Epithelial cell of proximal tubule (primary cell): ENCODE measurements around the gene AIFM1. TPM values are rescaled to one million over a fixed set of nuclear protein-coding genes. Genes with fewer than 3 reads are reported as not detected.
A peak's percentile ranks its signal among the peaks of the same experiment; 100 is the strongest.
"Not testable (repeated sequence)": the region's sequence is repeated elsewhere in the genome, so short reads cannot be mapped to it uniquely, and the experiment has no call there.

Source experiments
- DNase-seq: peaks from one replicate; pipeline ENCODE4 v3.0.0-alpha.2; 2011; ENCODE audit warnings: low read depth
- H3K4me3 ChIP-seq: 2 replicates; pipeline ENCODE4 v1.5.1; 2011; ENCODE audit warnings: low read depth, mild to moderate bottlenecking, low read length
- total RNA-seq: library from RNA; depleted of rRNA; stranded (reverse); fragments of >200 nt; gene quantifications from 2 replicates; pipeline ENCODE4 v1.2.3, GENCODE V29; 2015
- TF ChIP-seq, protein P1 (sequence below): conservative IDR thresholded peaks from 2 replicates; pipeline ENCODE4 v1.5.1; 2012; ENCODE audit warnings: low read depth, mild to moderate bottlenecking, low read length

Gene AIFM1
- total RNA-seq, 1 donor from 2014 or later = 29.8 TPM

DNA sequence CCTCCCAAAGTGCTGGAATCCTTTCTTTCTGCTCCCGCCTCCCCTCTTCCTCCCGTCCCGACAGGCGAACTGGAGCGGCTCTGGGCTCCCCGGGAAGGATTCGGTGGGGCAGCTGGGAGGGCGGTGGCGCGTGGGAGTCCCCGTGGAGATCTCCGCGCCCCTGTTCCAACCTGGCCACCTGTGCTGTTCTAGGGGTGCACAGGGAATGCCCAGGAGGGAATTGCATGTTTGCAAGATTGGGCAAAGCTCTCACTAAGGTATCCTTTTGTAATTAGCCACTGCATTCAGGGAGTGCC, 44.2 kb downstream of the AIFM1 start:
- H3K4me3 ChIP-seq = no peak overlapping the region
- TF ChIP-seq, protein P1, sequence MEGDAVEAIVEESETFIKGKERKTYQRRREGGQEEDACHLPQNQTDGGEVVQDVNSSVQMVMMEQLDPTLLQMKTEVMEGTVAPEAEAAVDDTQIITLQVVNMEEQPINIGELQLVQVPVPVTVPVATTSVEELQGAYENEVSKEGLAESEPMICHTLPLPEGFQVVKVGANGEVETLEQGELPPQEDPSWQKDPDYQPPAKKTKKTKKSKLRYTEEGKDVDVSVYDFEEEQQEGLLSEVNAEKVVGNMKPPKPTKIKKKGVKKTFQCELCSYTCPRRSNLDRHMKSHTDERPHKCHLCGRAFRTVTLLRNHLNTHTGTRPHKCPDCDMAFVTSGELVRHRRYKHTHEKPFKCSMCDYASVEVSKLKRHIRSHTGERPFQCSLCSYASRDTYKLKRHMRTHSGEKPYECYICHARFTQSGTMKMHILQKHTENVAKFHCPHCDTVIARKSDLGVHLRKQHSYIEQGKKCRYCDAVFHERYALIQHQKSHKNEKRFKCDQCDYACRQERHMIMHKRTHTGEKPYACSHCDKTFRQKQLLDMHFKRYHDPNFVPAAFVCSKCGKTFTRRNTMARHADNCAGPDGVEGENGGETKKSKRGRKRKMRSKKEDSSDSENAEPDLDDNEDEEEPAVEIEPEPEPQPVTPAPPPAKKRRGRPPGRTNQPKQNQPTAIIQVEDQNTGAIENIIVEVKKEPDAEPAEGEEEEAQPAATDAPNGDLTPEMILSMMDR = no peak
- DNase-seq = no peak

DNA sequence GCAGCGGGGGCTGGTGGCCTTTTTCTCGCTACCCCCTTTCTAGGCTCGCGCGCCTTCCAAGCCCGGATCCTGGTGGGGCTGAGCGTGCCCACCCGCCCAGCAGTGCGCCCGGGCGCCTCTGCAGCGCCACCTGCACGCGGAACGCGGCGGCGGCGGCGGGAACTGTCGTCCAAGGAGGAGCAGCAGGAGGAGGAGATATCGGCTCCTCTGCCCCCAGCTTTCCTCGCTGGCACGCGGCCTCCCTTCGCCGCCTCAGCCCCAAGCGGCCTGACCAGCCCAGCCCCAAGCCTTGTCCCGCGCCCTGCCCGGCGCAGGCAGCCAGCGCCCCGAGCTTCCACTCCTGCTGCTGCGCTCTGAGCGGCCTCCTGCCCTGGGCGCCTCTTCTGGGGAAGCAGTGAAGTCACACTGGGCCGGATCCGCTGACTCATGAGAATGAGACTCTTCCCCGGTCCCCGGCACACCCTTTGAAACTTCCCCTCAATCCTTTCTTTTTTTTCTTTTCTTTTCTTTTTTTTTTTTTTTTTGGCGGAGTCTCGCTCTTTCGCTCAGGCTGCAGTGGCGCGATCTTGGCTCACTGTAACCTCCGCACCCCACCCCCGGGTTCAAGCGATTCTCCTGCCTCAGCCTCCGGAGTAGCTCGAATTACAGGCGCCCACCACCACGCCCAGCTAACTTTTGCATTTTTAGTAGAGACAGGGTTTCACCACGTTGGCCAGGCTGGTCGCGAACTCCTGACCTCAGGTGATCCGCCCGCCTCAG, 44.7 kb downstream of the AIFM1 start:
- DNase-seq = no peak
- TF ChIP-seq, protein P1 = peak; percentile 53
- peak overlapping the region; percentile 48 for H3K4me3 ChIP-seq

DNA sequence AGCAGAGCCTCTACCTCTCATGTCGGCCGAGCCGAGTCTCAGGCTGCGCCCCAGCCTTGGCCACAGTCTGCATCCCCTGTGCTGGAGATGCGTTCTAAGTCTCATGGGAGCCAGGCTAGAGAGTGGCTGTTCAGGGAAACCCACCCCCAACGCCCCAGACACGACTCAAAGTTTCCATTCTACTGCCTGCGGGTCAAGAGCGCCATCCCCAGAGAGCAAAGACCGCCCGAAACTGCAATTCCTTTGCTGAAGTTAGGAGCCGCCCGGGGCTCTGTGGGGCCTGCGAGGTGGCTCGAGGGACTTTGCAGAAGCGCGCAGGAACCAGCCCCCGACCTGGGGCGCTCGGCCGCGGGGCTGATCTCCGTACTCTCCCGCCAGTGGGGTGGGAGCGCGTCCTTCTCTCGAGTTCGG, 45.3 kb downstream of the AIFM1 start:
- peak overlapping the region; percentile 48 for H3K4me3 ChIP-seq
- TF ChIP-seq, protein P1 = no peak
- no peak for DNase-seq

DNA sequence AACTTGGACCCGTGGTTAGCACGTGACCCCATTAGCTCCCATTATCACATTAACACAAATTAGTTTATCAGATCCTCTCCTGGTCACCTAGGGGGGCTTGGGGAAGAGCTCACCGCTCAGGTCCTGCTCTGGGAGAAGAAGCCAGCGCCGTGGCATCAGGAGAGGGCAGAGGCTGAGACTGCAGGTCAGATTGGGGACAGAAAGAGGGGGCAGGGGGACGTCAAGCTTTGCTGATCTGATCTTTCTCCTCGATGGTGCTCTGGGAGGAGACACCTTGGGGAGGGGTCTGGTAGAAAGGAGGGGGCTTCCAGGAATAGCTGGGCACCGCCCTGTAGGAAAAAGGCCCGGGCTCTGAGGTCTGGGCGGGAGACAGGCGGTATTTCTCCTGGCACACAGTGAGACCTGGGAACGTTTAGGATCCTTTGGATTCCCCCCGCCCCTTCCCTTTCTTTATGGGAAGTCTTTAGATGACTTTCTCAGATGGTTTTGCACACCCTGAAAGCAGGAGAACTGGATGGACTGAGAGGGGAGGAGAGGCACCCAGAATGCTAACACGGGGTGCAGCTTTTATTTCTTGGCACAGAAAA, 46.2 kb downstream of the AIFM1 start:
- TF ChIP-seq, protein P1 = no peak
- no peak overlapping the region for H3K4me3 ChIP-seq
- DNase-seq = no peak

DNA sequence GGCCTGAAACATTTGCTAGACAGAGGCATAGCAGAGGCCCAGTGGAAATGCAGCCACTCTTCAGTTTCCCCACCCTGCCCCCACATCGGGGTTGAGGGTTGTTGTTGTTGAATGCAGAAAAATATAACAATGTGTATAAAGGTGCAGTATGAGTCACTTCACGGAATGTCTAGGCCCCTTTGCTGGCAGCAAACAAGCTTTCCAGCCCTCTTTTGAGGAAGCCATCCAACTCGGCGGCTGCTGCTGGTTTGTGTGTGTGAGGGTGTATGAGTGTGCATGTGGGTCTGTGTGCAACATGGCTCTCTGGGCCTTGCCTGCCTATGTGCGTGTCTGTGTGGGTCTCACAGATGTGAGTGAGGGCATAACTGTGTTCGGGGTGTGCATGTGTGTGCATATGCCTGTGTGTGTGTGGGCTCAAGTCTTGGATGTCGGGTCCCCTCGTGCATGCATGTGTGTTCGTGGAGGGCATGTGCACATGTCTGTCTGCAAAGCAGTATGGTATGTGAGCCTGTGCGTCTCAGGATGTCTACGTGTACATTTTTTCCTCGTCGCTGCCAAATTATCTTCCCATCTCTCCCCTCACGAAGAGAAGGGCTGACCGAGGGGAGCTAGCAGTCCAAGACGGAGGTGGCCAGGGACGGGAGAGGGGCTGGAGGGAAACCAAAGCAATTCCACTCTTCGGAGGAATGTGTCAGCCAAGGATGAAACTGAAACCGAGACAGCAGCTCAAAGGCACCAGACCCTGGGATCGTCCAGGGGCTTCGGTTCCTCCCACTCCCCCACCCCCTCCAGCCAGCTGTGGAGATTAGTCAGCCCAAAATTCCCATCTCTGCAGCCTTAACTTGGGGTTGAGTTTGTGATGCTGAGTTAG, 47.0 kb downstream of the AIFM1 start:
- H3K4me3 ChIP-seq = no peak overlapping the region
- DNase-seq = no peak
- TF ChIP-seq, protein P1 = no peak

DNA sequence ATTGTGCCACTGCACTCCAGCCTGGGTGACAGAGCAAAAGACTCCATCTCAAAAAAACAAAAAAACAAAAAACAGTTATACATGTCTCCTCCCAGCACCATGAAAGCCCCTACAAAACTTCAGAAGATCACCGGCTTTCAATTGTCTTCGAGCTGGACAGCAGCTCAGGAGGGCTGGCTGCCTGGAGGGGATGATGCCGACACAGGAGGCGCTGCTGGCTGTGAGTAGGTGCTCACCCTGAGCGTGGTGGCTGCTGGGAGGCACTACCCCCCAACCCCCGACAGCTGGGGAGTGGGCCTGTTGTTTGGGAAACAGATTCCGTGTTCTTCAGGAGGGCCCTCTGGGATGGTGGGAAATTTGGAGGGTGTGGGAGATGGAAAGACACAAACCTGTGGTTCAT, 48.5 kb downstream of the AIFM1 start:
- no peak for DNase-seq

DNA sequence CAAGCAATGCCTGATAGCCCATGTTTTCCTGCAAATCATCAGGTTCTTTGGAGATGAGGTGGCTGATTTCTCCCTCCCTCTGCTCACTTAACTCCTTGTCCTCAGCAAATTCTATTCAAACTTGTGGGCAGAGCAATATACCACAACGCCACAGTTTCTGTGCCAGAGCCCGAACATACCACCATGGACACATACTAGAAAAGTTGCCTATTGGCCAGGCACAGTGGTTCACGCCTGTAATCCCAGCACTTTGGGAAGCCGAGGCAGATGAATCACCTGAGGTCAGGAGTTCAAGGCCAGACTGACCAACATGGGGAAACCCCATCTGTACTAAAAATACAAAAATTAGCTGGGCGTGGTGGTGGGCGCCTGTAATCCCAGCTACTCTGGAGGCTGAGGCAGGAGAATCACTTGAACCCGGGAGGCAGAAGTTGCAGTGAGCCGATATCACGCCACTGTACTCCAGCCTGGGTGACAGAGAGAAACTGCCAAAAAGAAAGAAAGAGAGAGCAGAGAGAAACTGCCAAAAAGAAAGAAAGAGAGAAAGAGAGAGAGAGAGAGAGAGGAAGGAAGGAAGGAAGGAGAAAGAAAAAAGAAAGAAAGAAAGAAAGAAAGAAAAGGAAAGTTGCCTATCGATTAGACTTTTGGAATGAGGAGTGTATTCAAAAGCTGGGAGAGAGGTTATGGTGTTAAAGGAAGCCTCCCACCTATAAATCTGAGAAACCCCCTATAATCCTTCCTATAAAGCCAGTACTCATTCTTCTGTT, 50.3 kb downstream of the AIFM1 start:
- not testable (repeated sequence) for DNase-seq, H3K4me3 ChIP-seq

More for the DNA sequence above, 48.5 kb downstream of the AIFM1 start:
- TF ChIP-seq, protein P1 = no peak
- H3K4me3 ChIP-seq = no peak overlapping the region
